K562 (cell line): Measurements from ENCODE around the gene KCNK4. TPM values are rescaled to one million over a fixed set of nuclear protein-coding genes. Genes with fewer than 3 reads are reported as not detected.

Experiments
- ARNT ChIP-seq, 2 experiments: fragments of 450-650 bp; IDR thresholded peaks; 2 replicates each; pipeline ENCODE4 v1.6.1; 2016; ENCODE audit warnings: mild to moderate bottlenecking in 1 of 2
- ATF1 ChIP-seq, 2 experiments: fragments of 450-650 bp in 1 of 2; IDR thresholded peaks; 2 replicates each; pipeline ENCODE4 v1.6.1; 2016; ENCODE audit warnings: missing compliant biosample characterization in 1 of 2, missing genetic modification characterization in 1 of 2
- FOS ChIP-seq: IDR thresholded peaks from 3 replicates; pipeline ENCODE4 v1.6.1; 2011; ENCODE audit not compliant: insufficient read length; ENCODE audit errors: extremely low read depth
- FOXA3 ChIP-seq, 2 experiments: fragments of 450-650 bp in 1 of 2; sonication (generic) in 1 of 2; formaldehyde crosslinking; IDR thresholded peaks in 1 of 2; conservative IDR thresholded peaks in 1 of 2; 2 replicates each; pipeline versions ENCODE4 v1.4.0 to v1.8.0; 2020 to 2022; ENCODE audit warnings: mild to moderate bottlenecking in 2 of 2, missing genetic modification reagents in 1 of 2
- GABPB1 ChIP-seq: sonication (generic); formaldehyde crosslinking; IDR thresholded peaks from 2 replicates; pipeline ENCODE4 v1.8.0; 2022; ENCODE audit warnings: mild to moderate bottlenecking, missing genetic modification reagents
- GATAD2B ChIP-seq: fragments of 450-650 bp; IDR thresholded peaks from 2 replicates; pipeline ENCODE4 v1.6.1; 2017; ENCODE audit warnings: mild to moderate bottlenecking, borderline replicate concordance
- GMEB1 ChIP-seq: fragments of 250-450 bp; sonication (Bioruptor Pico); IDR thresholded peaks from 2 replicates; pipeline ENCODE4 v1.4.0; 2020; ENCODE audit warnings: mild to moderate bottlenecking
- KLF6 ChIP-seq: fragments of 250-450 bp; sonication (Bioruptor Pico); IDR thresholded peaks from 2 replicates; pipeline ENCODE4 v1.4.0; 2020; ENCODE audit warnings: mild to moderate bottlenecking, moderate library complexity, borderline replicate concordance
- MEIS2 ChIP-seq: fragments of 450-650 bp; IDR thresholded peaks from 2 replicates; pipeline ENCODE4 v1.6.1; 2014; ENCODE audit warnings: mild to moderate bottlenecking; ENCODE audit not compliant: partially characterized antibody
- NEUROD1 ChIP-seq: fragments of 150-350 bp; IDR thresholded peaks from 2 replicates; pipeline ENCODE4 v1.6.1; 2014; ENCODE audit warnings: borderline replicate concordance, low read length, low read depth; ENCODE audit not compliant: partially characterized antibody
- NFIC ChIP-seq: fragments of 450-650 bp; IDR thresholded peaks from 2 replicates; pipeline ENCODE4 v1.6.1; 2017; ENCODE audit warnings: mild to moderate bottlenecking, inconsistent platforms
- PHF20 ChIP-seq: fragments of 450-650 bp; IDR thresholded peaks from 2 replicates; pipeline ENCODE4 v1.6.1; 2018; ENCODE audit not compliant: partially characterized antibody
- PPARD ChIP-seq: fragments of 250-450 bp; sonication (Bioruptor Pico); IDR thresholded peaks from 2 replicates; pipeline ENCODE4 v1.8.0; 2022; ENCODE audit warnings: inconsistent platforms, mild to moderate bottlenecking, moderate library complexity
- PYGO2 ChIP-seq: fragments of 450-650 bp; IDR thresholded peaks from 2 replicates; pipeline ENCODE4 v1.6.1; 2016; ENCODE audit warnings: mild to moderate bottlenecking, missing genetic modification characterization, moderate library complexity, missing compliant biosample characterization
- RNF2 ChIP-seq: sonication (generic); IDR thresholded peaks from 2 replicates; pipeline ENCODE4 v1.6.1; 2016
- RUNX1 ChIP-seq: sonication (generic); IDR thresholded peaks from 2 replicates; pipeline ENCODE4 v1.6.1; 2016; ENCODE audit warnings: antibody characterized with exemption, low read depth
- TRIM25 ChIP-seq: fragments of 450-650 bp; IDR thresholded peaks from 2 replicates; pipeline ENCODE4 v1.7.0; 2016; ENCODE audit warnings: borderline replicate concordance
- VEZF1 ChIP-seq: fragments of 200-800 bp; sonication (Bioruptor generic); IDR thresholded peaks from 2 replicates; pipeline ENCODE4 v1.6.1; 2017; ENCODE audit warnings: missing genetic modification characterization, missing compliant biosample characterization
- ZNF551 ChIP-seq: fragments of 250-450 bp; sonication (Bioruptor Pico); IDR thresholded peaks from 2 replicates; pipeline ENCODE4 v1.5.0; 2021; ENCODE audit warnings: mild to moderate bottlenecking, moderate library complexity
- ZNF740 ChIP-seq, 3 experiments: fragments of 200-800 bp in 1 of 3; sonication (Bioruptor generic) in 1 of 3; sonication (generic) in 1 of 3; formaldehyde crosslinking in 1 of 3; IDR thresholded peaks; 2 replicates each; pipeline versions ENCODE4 v1.6.1 to v1.8.0; 2016 to 2022; ENCODE audit warnings: mild to moderate bottlenecking in 2 of 3, missing compliant biosample characterization in 2 of 3, missing genetic modification characterization in 2 of 3, missing genetic modification reagents in 1 of 3
- ZNF76 ChIP-seq: fragments of 250-450 bp; sonication (Bioruptor Pico); IDR thresholded peaks from 2 replicates; pipeline ENCODE4 v1.4.0; 2020; ENCODE audit warnings: mild to moderate bottlenecking, moderate library complexity, borderline replicate concordance
- ZSCAN32 ChIP-seq: fragments of 450-650 bp; formaldehyde crosslinking; IDR thresholded peaks from 2 replicates; pipeline ENCODE4 v1.4.0; 2020; ENCODE audit warnings: mild to moderate bottlenecking, moderate library complexity
- polyA plus RNA-seq, 8 experiments: library from polyadenylated mRNA; depleted of rRNA in 4 of 8; stranded (reverse) in 5 of 8; unstranded in 3 of 8; fragments of >200 nt; fragmentation: Nextera tagmentation in 2 of 8; fragmentation: Illumina TruSeq in 1 of 8; extraction: Ambion mirVana in 2 of 8; extraction: Trizol in 1 of 8; gene quantifications; 2 replicates each; pipeline versions ENCODE4 v1.2.1 to v1.2.3, GENCODE V29; 2011 to 2014; ENCODE audit warnings: inconsistent platforms in 1 of 8, missing spikeins in 1 of 8
- total RNA-seq, 7 experiments: library from RNA; depleted of rRNA in 6 of 7; stranded (reverse); fragments of >200 nt in 6 of 7; fragmentation: Illumina TruSeq in 2 of 7; extraction: Trizol in 2 of 7; gene quantifications; 2 replicates each; pipeline versions ENCODE4 v1.2.1 to v1.2.3, GENCODE V29; 2011 to 2021; ENCODE audit warnings: low replicate concordance in 1 of 7

The KCNK4 gene
- total and polyA plus RNA-seq, 9 of the 15 experiments (the other 6 are each of a cell fraction or from before 2014, with no cell fraction given): not detected

GRCh38 chr11:64305691-64306562, 14.8 kb downstream of the KCNK4 start (continued):
- TF ChIP-seq GMEB1 (CRISPR knock-in tag) (no peak), PYGO2 (no peak), GABPB1 (CRISPR knock-in tag) (peak; percentile 66), NFIC (peak; percentile 36), ATF1 (CRISPR knock-in tag; IDR thresholded peaks at IDR 0.05) (no peak), ATF1 (tag; IDR thresholded peaks at IDR 0.05) (peak; percentile 30; the same call in 1 of the 2 replicates), GATAD2B (no peak), KLF6 (CRISPR knock-in tag) (peak; percentile 4; the same call in 1 of the 2 replicates), RUNX1 (no peak), FOS (no peak), PPARD (CRISPR knock-in tag) (no peak), TRIM25 (no peak), ZNF551 (CRISPR knock-in tag) (no peak), ZSCAN32 (CRISPR knock-in tag) (no peak), VEZF1 (peak; percentile 90), ZNF740 (CRISPR knock-in tag; IDR thresholded peaks at IDR 0.05) (no peak), ZNF740 (tag; IDR thresholded peaks at IDR 0.05) (no peak), PHF20 (peak; percentile 57), RNF2 (peak; percentile 63; the same call in 1 of the 2 replicates), MEIS2 (no peak), ZNF76 (CRISPR knock-in tag) (no peak), NEUROD1 (no peak), FOXA3 (CRISPR knock-in tag; conservative IDR thresholded peaks at IDR 0.05 in 1 of 2, IDR thresholded peaks at IDR 0.05 in 1 of 2) (no peak), ARNT (IDR thresholded peaks at IDR 0.05) (no peak)
